GM23338 (cell line): ENCODE measurements around the gene BACH1. TPM values are rescaled to one million over a fixed set of nuclear protein-coding genes. Genes with fewer than 3 reads are reported as not detected.

Experiments
- ATAC-seq: fragments of 200-7000 bp; cut with Tn5 transposase; 3 replicates; pipeline ENCODE4 v1.9.1; 2020
- DNase-seq: peaks from one replicate; pipeline ENCODE4 v3.0.0-alpha.2; 2015; ENCODE audit warnings: low spot score
- H2AFZ ChIP-seq: fragments of 200-600 bp; sonication (generic); 2 replicates; pipeline ENCODE4 v1.8.0; 2016; ENCODE audit warnings: antibody characterized with exemption, mild to moderate bottlenecking, moderate library complexity
- H3F3A ChIP-seq: fragments of 200-600 bp; sonication (generic); replicated peaks from 2 replicates; pipeline ENCODE4 v1.8.0; 2017; ENCODE audit warnings: antibody characterized with exemption, mixed run types, low read depth
- H3K27ac ChIP-seq: fragments of 200-600 bp; sonication (generic); 2 replicates; pipeline ENCODE4 v1.6.1; 2016; ENCODE audit warnings: low read depth
- H3K27me3 ChIP-seq: fragments of 200-600 bp; sonication (generic); 2 replicates; pipeline ENCODE4 v1.8.0; 2016; ENCODE audit warnings: mild to moderate bottlenecking, mixed run types, moderate library complexity; ENCODE audit not compliant: insufficient read depth
- H3K36me3 ChIP-seq: fragments of 200-600 bp; sonication (generic); 2 replicates; pipeline ENCODE4 v1.8.0; 2016; ENCODE audit warnings: mild to moderate bottlenecking; ENCODE audit not compliant: insufficient read depth
- H3K4me1 ChIP-seq: fragments of 200-600 bp; sonication (generic); 2 replicates; pipeline ENCODE4 v1.8.0; 2016; ENCODE audit warnings: mild to moderate bottlenecking, moderate library complexity; ENCODE audit not compliant: insufficient read depth
- H3K4me2 ChIP-seq: fragments of 200-600 bp; sonication (generic); 2 replicates; pipeline ENCODE4 v1.7.1; 2017; ENCODE audit warnings: mixed run types
- H3K4me3 ChIP-seq: fragments of 200-600 bp; sonication (generic); 2 replicates; pipeline ENCODE4 v1.6.1; 2016; ENCODE audit warnings: mixed run types
- H3K79me2 ChIP-seq: fragments of 200-600 bp; sonication (generic); replicated peaks from 2 replicates; pipeline ENCODE4 v1.8.0; 2017; ENCODE audit warnings: mild to moderate bottlenecking; ENCODE audit not compliant: insufficient read depth
- H3K9me2 ChIP-seq: fragments of 200-600 bp; sonication (generic); 2 replicates; pipeline ENCODE4 v1.8.0; 2017; ENCODE audit not compliant: insufficient read depth
- H4K20me1 ChIP-seq: fragments of 200-600 bp; sonication (generic); replicated peaks from 2 replicates; pipeline ENCODE4 v1.8.0; 2017; ENCODE audit warnings: mild to moderate bottlenecking; ENCODE audit not compliant: insufficient read depth
- H3K27ac Mint-ChIP-seq: 2 replicates; pipeline ENCODE4 v1.8.0; 2020; ENCODE audit warnings: inconsistent platforms, mild to moderate bottlenecking, moderate library complexity, mixed read lengths
- H3K27me3 Mint-ChIP-seq: 3 replicates; pipeline ENCODE4 v1.8.0; 2022; ENCODE audit warnings: low read depth, mild to moderate bottlenecking, moderate library complexity, mixed read lengths, inconsistent platforms; ENCODE audit not compliant: insufficient read depth, poor library complexity
- H3K36me3 Mint-ChIP-seq: 3 replicates; pipeline ENCODE4 v1.8.0; 2021; ENCODE audit warnings: low read depth, mild to moderate bottlenecking, inconsistent platforms, moderate library complexity, mixed read lengths
- H3K4me1 Mint-ChIP-seq: 3 replicates; pipeline ENCODE4 v1.8.0; 2020; ENCODE audit warnings: mild to moderate bottlenecking, inconsistent platforms, mixed read lengths
- H3K4me3 Mint-ChIP-seq: 3 replicates; pipeline ENCODE4 v1.8.0; 2021; ENCODE audit warnings: moderate library complexity, mild to moderate bottlenecking, inconsistent platforms, mixed read lengths
- H3K9me3 Mint-ChIP-seq: 3 replicates; pipeline ENCODE4 v1.8.0; 2020; ENCODE audit warnings: moderate library complexity, mild to moderate bottlenecking, inconsistent platforms, mixed read lengths
- CREB1 ChIP-seq: fragments of 250-450 bp; sonication (Bioruptor Pico); IDR thresholded peaks from 2 replicates; pipeline ENCODE4 v1.5.0; 2020; ENCODE audit warnings: low read depth, mild to moderate bottlenecking, moderate library complexity
- CTCF ChIP-seq, 2 experiments: fragments of 200-600 bp in 1 of 2; sonication (generic) in 1 of 2; conservative IDR thresholded peaks; 2 replicates each; pipeline versions ENCODE4 v1.5.1 to v1.6.1; 2016 to 2017; ENCODE audit warnings: antibody characterized with exemption in 2 of 2, low read depth in 2 of 2, mild to moderate bottlenecking in 2 of 2, moderate library complexity in 1 of 2
- ETS1 ChIP-seq: IDR thresholded peaks from 2 replicates; pipeline ENCODE4 v1.6.1; 2016; ENCODE audit warnings: antibody characterized with exemption
- JUNB ChIP-seq: IDR thresholded peaks from one replicate; pipeline ENCODE4 v1.6.1; 2016; ENCODE audit warnings: antibody characterized with exemption; ENCODE audit not compliant: unreplicated experiment
- NANOG ChIP-seq: IDR thresholded peaks from 2 replicates; pipeline ENCODE4 v1.6.1; 2016; ENCODE audit warnings: antibody characterized with exemption, borderline replicate concordance
- STAT1 ChIP-seq: IDR thresholded peaks from one replicate; pipeline ENCODE4 v1.6.1; 2016; ENCODE audit warnings: antibody characterized with exemption; ENCODE audit not compliant: unreplicated experiment
- ZNF331 ChIP-seq: fragments of 250-450 bp; sonication (Bioruptor Pico); IDR thresholded peaks from 2 replicates; pipeline ENCODE4 v1.5.0; 2020; ENCODE audit warnings: low read depth, mild to moderate bottlenecking, moderate library complexity
- ZNF462 ChIP-seq: fragments of 250-450 bp; sonication (Bioruptor Pico); IDR thresholded peaks from 2 replicates; pipeline ENCODE4 v1.5.0; 2020; ENCODE audit warnings: mild to moderate bottlenecking, moderate library complexity
- polyA plus RNA-seq: library from polyadenylated mRNA; unstranded; fragments of >200 nt; fragmentation: Nextera tagmentation; extraction: Ambion mirVana; gene quantifications from 2 replicates; pipeline ENCODE4 v1.2.1, GENCODE V29; 2016
- total RNA-seq: library from RNA; depleted of rRNA; stranded (reverse); fragments of >200 nt; shearing (Covaris generic); gene quantifications from 2 replicates; pipeline ENCODE4 v1.2.3, GENCODE V29; 2014

Gene BACH1
- total and polyA plus RNA-seq, 2 experiments from 2014 or later: 18.9 to 41.2 TPM

GRCh38 chr21:29372063-29372802 lies 73.5 kb downstream of the BACH1 start:
- no peaks in the 10 kb centered on the region for H3K9me3 Mint-ChIP-seq
- H3K4me3 Mint-ChIP-seq: no peak overlapping the region
- Histone ChIP-seq H3K4me1 (no peaks in the 10 kb centered on the region), H3K79me2 (no peaks in the 10 kb centered on the region), H2AFZ (no peak overlapping the region), H3K36me3 (no peaks in the 10 kb centered on the region), H3K9me2 (no peaks in the 10 kb centered on the region), H3K4me2 (no peak overlapping the region), H3F3A (no peaks in the 10 kb centered on the region), H4K20me1 (no peaks in the 10 kb centered on the region), H3K4me3 (no peak overlapping the region), H3K27ac (no peak overlapping the region), H3K27me3 (no peaks in the 10 kb centered on the region)
- ATAC-seq: peak; percentile 94
- TF ChIP-seq ZNF331 (CRISPR knock-in tag): no peak
- peak; percentile 78 to 82 for TF ChIP-seq CTCF (conservative IDR thresholded peaks at IDR 0.05; ENCODE audit: low read depth in 2 of 2)
- H3K27ac Mint-ChIP-seq: no peak overlapping the region
- peaks cover 6% of the 10 kb centered on the region for H3K4me1 Mint-ChIP-seq
- DNase-seq: peak; percentile 92
- H3K27me3 Mint-ChIP-seq: no peaks in the 10 kb centered on the region
- H3K36me3 Mint-ChIP-seq: no peaks in the 10 kb centered on the region; the same call in 2 of the 3 replicates

GRCh38 chr21:29374481-29374880 lies 75.8 kb downstream of the BACH1 start:
- H3K9me3 Mint-ChIP-seq: no peaks in the 10 kb centered on the region
- no peak overlapping the region for H3K27ac ChIP-seq
- no peak overlapping the region for H2AFZ ChIP-seq
- H3K4me3 ChIP-seq: no peak overlapping the region
- H3F3A ChIP-seq: no peaks in the 10 kb centered on the region
- ATAC-seq (no peak), DNase-seq (no peak)
- H4K20me1 ChIP-seq: no peaks in the 10 kb centered on the region; the same call in 1 of the 2 replicates
- peaks cover 6% of the 10 kb centered on the region for H3K4me1 Mint-ChIP-seq
- no peak for TF ChIP-seq CTCF (conservative IDR thresholded peaks at IDR 0.05; ENCODE audit: low read depth in 2 of 2)
- TF ChIP-seq JUNB: no peak
- TF ChIP-seq ZNF462 (CRISPR knock-in tag): no peak
- no peak for TF ChIP-seq ETS1
- TF ChIP-seq CREB1 (CRISPR knock-in tag): no peak
- no peak for TF ChIP-seq NANOG
- no peak for TF ChIP-seq STAT1
- no peak overlapping the region for H3K4me2 ChIP-seq
- no peaks in the 10 kb centered on the region for H3K27me3 Mint-ChIP-seq
- no peaks in the 10 kb centered on the region for H3K4me1 ChIP-seq
- no peak overlapping the region for H3K4me3 Mint-ChIP-seq
- no peaks in the 10 kb centered on the region for H3K36me3 ChIP-seq
- H3K9me2 ChIP-seq: no peaks in the 10 kb centered on the region
- H3K27me3 ChIP-seq: no peaks in the 10 kb centered on the region
- H3K27ac Mint-ChIP-seq: no peak overlapping the region
- no peaks in the 10 kb centered on the region for H3K79me2 ChIP-seq
- no peaks in the 10 kb centered on the region; the same call in 2 of the 3 replicates for H3K36me3 Mint-ChIP-seq
